Measurements from ENCODE around the gene STAT5B. TPM values are rescaled to one million over a fixed set of nuclear protein-coding genes. Genes with fewer than 3 reads are reported as not detected.

Gene STAT5B
- polyA plus RNA-seq, 1 donor (not counting 4 experiments of a cell fraction or from before 2014, with no cell fraction given), result 16.1 TPM

GRCh38 chr17:42184713-42185620 lies 91.2 kb downstream of the STAT5B start, which contains the start of gene HCRT:
HCRT (minus strand) TSS chr17:42185452; CDS start chr17:42185365, 87 bp downstream.
- H3K9me3 ChIP-seq (ENCODE audit: control insufficient read depth, low read depth, low read length), result no peaks in the 10 kb centered on the region
- peak within 1 kb of the TSS in 2 of 3 experiments; percentile 40 to 47 for H3K4me3 ChIP-seq (ENCODE audit: control insufficient read depth in 2 of 3, extremely low read depth in 1 of 3, insufficient read depth in 2 of 3, low read depth in 1 of 3, low read length in 3 of 3)
- peaks cover 50% of the 10 kb centered on the region for H3K27me3 ChIP-seq (ENCODE audit: control insufficient read depth, extremely low read depth, insufficient read depth, low read length)
- dilution Hi-C loops (cut with MboI; ENCODE audit: extremely low pct_ligation_motif_present, low sequenced_read_pairs), result no loop called here
- H3K79me2 ChIP-seq (ENCODE audit: control insufficient read depth, insufficient read depth, low read length), result no peaks in the 10 kb centered on the region
- H3K27ac ChIP-seq (ENCODE audit: control insufficient read depth, insufficient read depth, low read length), result no peak within 1 kb of the TSS
- DNase-seq (ENCODE audit: low read depth, low spot score) (no peak), FAIRE-seq (no peak)
- H4K20me1 ChIP-seq (ENCODE audit: control insufficient read depth, extremely low read depth, insufficient read depth, low read length), result no peaks in the 10 kb centered on the region
- no peaks in the 10 kb centered on the region for H3K9me1 ChIP-seq (ENCODE audit: control insufficient read depth, extremely low read depth, insufficient read depth, low read length)
- peak within 1 kb of the TSS; percentile 76 for H3K4me2 ChIP-seq (ENCODE audit: control insufficient read depth, extremely low read depth, insufficient read depth, low read depth, low read length)
- H3K9ac ChIP-seq (ENCODE audit: control insufficient read depth, extremely low read depth, insufficient read depth, low read length), result no peak within 1 kb of the TSS
- no peaks in the 10 kb centered on the region for H3K36me3 ChIP-seq (ENCODE audit: control insufficient read depth in 2 of 2, extremely low read depth in 1 of 2, insufficient read depth in 2 of 2, low read length in 2 of 2)
- no peak for TF ChIP-seq CTCF (optimal IDR thresholded peaks at IDR 0.05 in 1 of 3, IDR thresholded peaks at IDR 0.05 in 1 of 3, conservative IDR thresholded peaks at IDR 0.05 in 1 of 3; ENCODE audit: extremely low read depth in 1 of 3, insufficient read depth in 2 of 3, low read length in 3 of 3)
- no peak for TF ChIP-seq EZH2 (IDR thresholded peaks at IDR 0.05; ENCODE audit: low read length)
- peaks cover 8% of the 10 kb centered on the region for H3K4me1 ChIP-seq (ENCODE audit: control insufficient read depth, extremely low read depth, insufficient read depth, low read length)
- peak within 1 kb of the TSS; percentile 31 for H2AFZ ChIP-seq (ENCODE audit: control insufficient read depth, low read length)

GRCh38 chr17:42183741-42184711 lies 92.2 kb downstream of the STAT5B start:
- peak; percentile 31 to 64 (median 47) for TF ChIP-seq CTCF (optimal IDR thresholded peaks at IDR 0.05 in 1 of 3, IDR thresholded peaks at IDR 0.05 in 1 of 3, conservative IDR thresholded peaks at IDR 0.05 in 1 of 3; ENCODE audit: extremely low read depth in 1 of 3, insufficient read depth in 2 of 3, low read length in 3 of 3)
- TF ChIP-seq EZH2 (IDR thresholded peaks at IDR 0.05; ENCODE audit: low read length), result no peak
- Histone ChIP-seq H3K4me2 (ENCODE audit: control insufficient read depth, extremely low read depth, insufficient read depth, low read depth, low read length) (peak overlapping the region; percentile 76), H3K36me3 (ENCODE audit: control insufficient read depth in 2 of 2, extremely low read depth in 1 of 2, insufficient read depth in 2 of 2, low read length in 2 of 2) (no peaks in the 10 kb centered on the region), H3K4me1 (ENCODE audit: control insufficient read depth, extremely low read depth, insufficient read depth, low read length) (peaks cover 8% of the 10 kb centered on the region), H2AFZ (ENCODE audit: control insufficient read depth, low read length) (peak overlapping the region; percentile 31), H3K27me3 (ENCODE audit: control insufficient read depth, extremely low read depth, insufficient read depth, low read length) (peaks cover 55% of the 10 kb centered on the region), H3K9me1 (ENCODE audit: control insufficient read depth, extremely low read depth, insufficient read depth, low read length) (no peaks in the 10 kb centered on the region), H3K79me2 (ENCODE audit: control insufficient read depth, insufficient read depth, low read length) (no peaks in the 10 kb centered on the region), H3K9ac (ENCODE audit: control insufficient read depth, extremely low read depth, insufficient read depth, low read length) (no peak overlapping the region), H3K27ac (ENCODE audit: control insufficient read depth, insufficient read depth, low read length) (no peak overlapping the region), H4K20me1 (ENCODE audit: control insufficient read depth, extremely low read depth, insufficient read depth, low read length) (no peaks in the 10 kb centered on the region), H3K4me3 (ENCODE audit: control insufficient read depth in 2 of 3, extremely low read depth in 1 of 3, insufficient read depth in 2 of 3, low read depth in 1 of 3, low read length in 3 of 3) (peak overlapping the region; percentile 21 to 47 (median 40)), H3K9me3 (ENCODE audit: control insufficient read depth, low read depth, low read length) (no peaks in the 10 kb centered on the region)
- dilution Hi-C loops (cut with MboI; ENCODE audit: extremely low pct_ligation_motif_present, low sequenced_read_pairs), result no loop called here
- DNase-seq (ENCODE audit: low read depth, low spot score) (no peak), FAIRE-seq (no peak)

Data from keratinocyte (primary cell).